Renal cortical epithelial cell (primary cell): Measurements from ENCODE around the gene IGFBP1. TPM values are rescaled to one million over a fixed set of nuclear protein-coding genes. Genes with fewer than 3 reads are reported as not detected.
"Not testable (repeated sequence)": the region's sequence is repeated elsewhere in the genome, so short reads cannot be mapped to it uniquely, and the experiment has no call there.

Experiments
- DNase-seq: peaks from one replicate; pipeline ENCODE4 v3.0.0-alpha.2; 2011; ENCODE audit warnings: low read depth
- total RNA-seq: library from RNA; depleted of rRNA; stranded (reverse); fragments of >200 nt; gene quantifications from 2 replicates; pipeline ENCODE4 v1.2.3, GENCODE V29; 2014

The IGFBP1 gene
- 0.15 and 0.17 TPM in 2 replicates for total RNA-seq

- DNase-seq: peak; percentile 78
These were observed at the start of gene IGFBP1 for GRCh38 chr7:45888185-45888992. Gene IGFBP1 (plus strand): TSS chr7:45888488. CDS start chr7:45888653, 165 bp downstream.

GRCh38 chr7:45838852-45839251 lies 49.4 kb upstream of the IGFBP1 start:
- not testable (repeated sequence) for DNase-seq

GRCh38 chr7:45841926-45842717 lies 46.2 kb upstream of the IGFBP1 start:
- DNase-seq: peak; percentile 6

- not testable (repeated sequence) for DNase-seq
These were observed 41.8 kb upstream of the IGFBP1 start for GRCh38 chr7:45846536-45846935.

DNA sequence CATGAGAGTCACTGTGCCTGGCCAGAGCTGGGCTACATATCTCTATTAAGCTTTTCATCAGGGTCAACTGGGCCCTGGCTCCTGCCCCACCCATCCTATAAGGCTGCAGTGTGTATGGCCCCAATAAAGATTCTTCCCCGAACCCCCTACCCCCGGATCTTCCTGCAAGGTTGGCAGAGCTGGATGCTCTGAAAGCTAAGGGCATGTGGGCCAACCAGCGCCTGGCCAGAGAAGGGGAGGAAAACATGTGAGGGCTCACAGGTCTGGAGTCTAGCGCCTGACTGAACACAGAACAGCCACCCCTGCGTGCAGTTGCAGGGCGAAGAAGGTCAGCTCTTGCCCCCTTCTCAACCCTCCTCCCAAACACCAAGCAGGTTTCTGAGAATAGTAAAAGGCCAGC lies 39.6 kb upstream of the IGFBP1 start:
- DNase-seq: not testable (repeated sequence)

DNA sequence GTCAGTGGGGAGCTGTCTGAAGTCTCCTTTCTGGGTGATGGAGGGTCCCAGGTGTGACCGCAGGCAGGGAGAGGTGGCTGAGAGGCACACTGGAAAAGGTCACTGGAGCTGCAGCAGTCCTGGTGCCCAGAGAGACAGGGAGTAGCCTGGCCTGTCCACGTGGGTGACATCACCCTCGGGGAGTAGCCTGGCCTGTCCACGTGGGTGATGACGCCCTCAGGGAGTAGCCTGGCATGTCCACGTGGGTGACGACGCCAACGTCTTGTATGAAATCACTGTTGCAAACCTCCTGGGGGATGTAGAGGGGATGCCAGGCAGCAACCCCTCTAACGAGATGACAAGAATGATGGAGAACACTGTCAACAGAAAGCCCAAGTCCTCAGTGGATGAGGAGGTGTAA lies 35.3 kb upstream of the IGFBP1 start:
- DNase-seq: not testable (repeated sequence)

DNA sequence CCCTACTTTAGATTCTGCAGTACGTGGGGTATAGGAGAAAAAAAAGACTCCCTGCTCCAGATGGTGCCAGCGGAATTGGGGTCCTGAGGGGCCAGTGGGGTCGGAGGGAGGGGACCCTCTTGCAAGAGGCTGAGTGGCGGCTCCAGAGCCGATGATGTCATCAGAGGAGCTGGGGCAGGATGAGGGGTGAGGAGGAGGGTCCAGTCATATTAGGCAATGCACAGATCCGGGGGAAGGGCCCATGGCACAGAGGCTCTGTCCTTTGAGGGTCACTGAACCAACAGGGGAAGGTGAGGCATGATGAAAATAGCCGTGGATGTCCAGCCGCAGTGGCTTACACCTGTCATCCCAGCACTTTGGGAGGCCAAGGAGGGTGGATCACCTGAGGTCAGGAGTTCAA lies 34.8 kb upstream of the IGFBP1 start:
- not testable (repeated sequence) for DNase-seq

DNA sequence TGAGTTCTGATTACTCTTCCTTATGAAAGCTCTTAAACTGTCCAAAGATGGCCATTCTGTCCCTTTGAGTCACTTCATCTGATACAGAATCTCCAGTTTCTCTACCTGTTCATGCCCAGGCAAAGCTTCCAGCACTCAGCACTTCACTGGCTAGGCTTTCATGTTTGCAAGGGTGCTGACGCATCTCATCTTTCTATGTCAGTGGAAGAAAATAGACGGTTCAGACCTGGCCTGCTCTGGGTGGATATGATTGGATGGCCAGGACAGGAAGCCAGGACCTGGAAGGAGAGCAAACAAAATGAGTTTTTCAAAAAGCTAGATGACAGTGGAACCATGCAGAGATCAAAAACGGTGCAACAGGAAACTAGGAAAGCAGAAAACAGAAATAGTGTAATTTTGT lies 32.6 kb upstream of the IGFBP1 start:
- DNase-seq: not testable (repeated sequence)

DNA sequence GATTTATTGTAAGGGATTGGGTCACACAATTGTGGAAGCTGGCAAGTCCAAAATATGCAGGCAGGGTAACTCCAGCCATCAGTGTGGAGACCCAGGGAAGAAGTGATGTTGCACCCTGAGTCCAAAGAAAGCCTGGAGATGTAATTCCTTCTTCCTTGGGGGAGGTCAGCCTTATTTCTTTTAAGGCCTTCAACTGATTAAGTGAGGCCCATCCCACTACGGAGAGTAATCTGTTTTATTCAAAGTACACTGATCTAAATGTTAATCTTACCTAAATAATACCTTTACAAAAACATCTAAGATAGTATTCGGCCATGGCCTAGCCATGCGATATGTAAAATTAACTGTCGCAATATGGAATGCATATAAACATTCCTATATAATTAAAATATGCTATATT lies 31.4 kb upstream of the IGFBP1 start:
- not testable (repeated sequence) for DNase-seq

- DNase-seq: no peak
These were observed 24.6 kb upstream of the IGFBP1 start for GRCh38 chr7:45863715-45864114.

DNA sequence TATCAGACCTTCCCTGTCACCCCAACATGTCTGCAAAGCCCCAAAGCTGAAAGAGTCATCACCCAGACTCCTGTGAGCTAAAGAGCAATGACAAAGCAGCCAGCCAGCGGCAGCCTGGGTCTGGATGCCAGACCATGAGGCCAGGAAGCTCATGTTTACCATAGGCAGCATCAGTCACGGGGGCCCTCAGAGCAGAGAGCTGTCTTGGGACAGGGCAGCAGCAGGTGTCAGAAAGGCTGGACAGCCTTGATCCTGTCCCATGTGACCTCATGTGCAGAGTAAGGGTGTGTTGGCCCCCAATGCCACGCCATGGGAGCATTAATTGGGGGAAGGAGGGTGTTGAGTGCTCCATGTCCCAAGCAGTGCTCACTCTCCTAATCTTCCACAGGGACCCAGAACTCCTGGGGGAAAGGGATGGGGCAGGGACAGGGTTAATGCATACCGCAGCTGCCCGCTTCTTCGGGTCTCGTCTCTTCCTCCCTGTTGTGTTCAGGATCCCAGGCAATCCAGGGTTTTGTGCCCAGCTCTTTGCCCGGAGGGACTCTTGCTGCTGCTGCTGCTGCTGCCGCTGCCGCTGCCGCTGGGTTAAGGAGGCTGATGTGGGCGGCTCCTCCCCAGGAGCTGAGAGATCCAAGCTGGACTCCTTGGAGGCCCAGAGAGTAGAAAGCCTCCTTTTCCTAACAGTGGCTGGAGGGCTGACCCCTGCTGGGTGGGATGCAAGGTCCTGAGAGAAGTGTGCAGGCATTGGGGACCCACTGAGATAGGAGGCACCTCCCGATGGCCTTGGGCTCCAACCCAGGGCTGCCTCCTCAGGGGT lies 22.5 kb upstream of the IGFBP1 start:
- no peak for DNase-seq

DNA sequence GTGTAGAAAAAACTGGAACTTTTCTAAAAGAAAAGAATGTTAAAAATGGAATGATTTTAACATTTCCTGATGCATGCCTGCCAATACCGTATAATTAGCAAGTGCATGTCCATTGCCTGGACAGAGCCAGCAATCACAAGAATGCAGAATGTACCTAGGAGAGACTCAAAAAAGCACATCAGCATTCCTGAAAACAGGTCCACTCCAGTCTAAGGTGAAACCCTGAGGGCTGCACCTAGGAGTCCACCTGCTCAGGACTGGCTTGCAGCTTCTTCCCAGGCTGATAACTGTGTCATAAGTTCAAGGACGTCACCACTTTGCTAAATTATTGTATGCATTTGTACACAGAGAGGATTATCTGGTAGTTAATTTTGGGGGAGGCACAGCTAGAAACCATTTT lies 20.8 kb upstream of the IGFBP1 start:
- no peak for DNase-seq

GRCh38 chr7:45869426-45869825 lies 18.9 kb upstream of the IGFBP1 start:
- peak; percentile 26 for DNase-seq

- no peak for DNase-seq
These were observed 15.9 kb upstream of the IGFBP1 start for GRCh38 chr7:45872116-45873034.

- no peak for DNase-seq
These were observed 15.3 kb upstream of the IGFBP1 start, which contains the start of gene CCDC201 for GRCh38 chr7:45873035-45873354. Gene CCDC201 (minus strand): TSS chr7:45873082. CDS start chr7:45873007, 75 bp downstream.

DNA sequence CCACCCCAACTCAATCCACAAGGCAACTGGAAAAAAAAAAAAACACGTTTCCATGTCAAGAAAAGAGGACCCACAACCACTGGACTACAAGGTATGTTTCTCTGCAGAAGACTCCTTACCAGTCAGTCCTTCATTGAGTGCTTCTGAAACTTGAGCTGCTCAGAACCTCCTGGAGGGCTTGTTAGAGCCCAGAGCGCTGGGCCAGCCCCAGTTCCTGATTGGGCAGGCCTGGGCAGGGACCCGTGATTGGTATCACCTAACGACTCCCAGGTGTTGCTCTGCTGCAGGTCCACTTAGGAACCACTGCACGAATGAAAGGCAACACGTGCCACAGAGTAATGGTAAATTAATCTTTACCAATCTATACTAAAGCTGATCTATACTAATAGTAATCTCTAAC lies 14.9 kb upstream of the IGFBP1 start:
- no peak for DNase-seq

- DNase-seq: peak; percentile 61
These were observed 13.7 kb upstream of the IGFBP1 start for GRCh38 chr7:45874408-45875131.

GRCh38 chr7:45876519-45876918 lies 11.8 kb upstream of the IGFBP1 start:
- no peak for DNase-seq

GRCh38 chr7:45878457-45879144 lies 9.7 kb upstream of the IGFBP1 start:
- DNase-seq: no peak

DNA sequence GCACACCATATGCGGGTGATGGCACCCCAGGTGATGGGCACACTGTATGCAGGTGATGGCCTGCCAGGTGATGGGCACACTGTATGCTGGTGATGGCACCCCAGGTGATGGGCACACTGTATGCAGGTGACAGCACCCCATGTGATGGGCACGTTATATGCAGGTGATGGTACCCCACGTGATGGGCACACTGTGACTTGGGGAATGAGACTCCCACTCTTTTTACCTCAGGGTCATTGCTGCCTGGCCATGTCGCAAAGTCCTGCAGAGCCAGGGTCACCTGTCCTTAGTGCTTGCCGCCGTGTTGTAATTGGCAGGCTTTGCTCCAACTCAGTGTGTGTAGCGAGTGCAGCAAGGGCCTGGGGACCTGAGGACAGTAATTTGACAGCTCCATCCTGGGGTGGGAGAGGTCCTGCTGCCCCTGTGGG lies 7.8 kb upstream of the IGFBP1 start:
- DNase-seq: no peak
